GM19324 (cell line): ENCODE measurements around the gene DYDC1.
"Not testable (repeated sequence)": the region's sequence is repeated elsewhere in the genome, so short reads cannot be mapped to it uniquely, and the experiment has no call there.

ENCODE experiments used
- ATAC-seq: cut with Tn5 transposase; IDR thresholded peaks from one replicate; pipeline ENCODE4 v1.9.1; 2021; ENCODE audit warnings: mild to moderate bottlenecking, moderate library complexity; ENCODE audit not compliant: unreplicated experiment, low FRiP score

DYDC1 gene

GRCh38 chr10:80356563-80356988, at the start of gene DYDC1, which contains the start of gene DYDC2:
DYDC1 (minus strand) TSS chr10:80356755; CDS start chr10:80352601, 4,154 bp downstream.
DYDC2 (plus strand) TSS chr10:80356781; CDS start chr10:80362444, 5,663 bp downstream.
- ATAC-seq: no peak

- ATAC-seq: no peak
These were observed 49.6 kb upstream of the DYDC1 start for GRCh38 chr10:80406204-80406603.

GRCh38 chr10:80405626-80406025, 49.1 kb upstream of the DYDC1 start:
- no peak for ATAC-seq

GRCh38 chr10:80405035-80405434, 48.5 kb upstream of the DYDC1 start:
- ATAC-seq: no peak

- ATAC-seq: no peak
These were observed 43.7 kb upstream of the DYDC1 start for GRCh38 chr10:80400136-80400804.

- no peak for ATAC-seq
These were observed 40.5 kb upstream of the DYDC1 start for GRCh38 chr10:80397014-80397413.

- no peak for ATAC-seq
These were observed 37.9 kb upstream of the DYDC1 start for GRCh38 chr10:80394358-80394916.

- ATAC-seq: no peak
These were observed 35.7 kb upstream of the DYDC1 start for GRCh38 chr10:80392250-80392649.

- ATAC-seq: no peak
These were observed 34.2 kb upstream of the DYDC1 start for GRCh38 chr10:80390740-80391139.

GRCh38 chr10:80382989-80383388, 26.4 kb upstream of the DYDC1 start:
- ATAC-seq: no peak

GRCh38 chr10:80380185-80380584, 23.6 kb upstream of the DYDC1 start:
- no peak for ATAC-seq

GRCh38 chr10:80379701-80380100, 23.1 kb upstream of the DYDC1 start:
- ATAC-seq: no peak

- no peak for ATAC-seq
These were observed 16.9 kb upstream of the DYDC1 start for GRCh38 chr10:80373502-80373901.

GRCh38 chr10:80372675-80373074, 16.1 kb upstream of the DYDC1 start:
- no peak for ATAC-seq

GRCh38 chr10:80371467-80371866, 14.9 kb upstream of the DYDC1 start:
- no peak for ATAC-seq

- ATAC-seq: no peak
These were observed 9.0 kb upstream of the DYDC1 start for GRCh38 chr10:80365510-80365909.

GRCh38 chr10:80359644-80360043, 3.1 kb upstream of the DYDC1 start:
- no peak for ATAC-seq

GRCh38 chr10:80358925-80359324, 2.4 kb upstream of the DYDC1 start:
- not testable (repeated sequence) for ATAC-seq

- ATAC-seq: no peak
These were observed 1.2 kb upstream of the DYDC1 start for GRCh38 chr10:80357851-80358125.

GRCh38 chr10:80356989-80357850, 665 bp upstream of the DYDC1 start:
- no peak for ATAC-seq

- no peak for ATAC-seq
These were observed 5.3 kb downstream of the DYDC1 start for GRCh38 chr10:80351220-80351619.

GRCh38 chr10:80350251-80350650, 6.3 kb downstream of the DYDC1 start:
- ATAC-seq: no peak
